CD14-positive monocyte (primary cell): ENCODE results near the gene BEST4. TPM values are rescaled to one million over a fixed set of nuclear protein-coding genes. Genes with fewer than 3 reads are reported as not detected.
"Not testable (repeated sequence)": the region's sequence is repeated elsewhere in the genome, so short reads cannot be mapped to it uniquely, and the experiment has no call there.

Experiments used
- DNase-seq, 3 donors: peaks; one replicate each; pipeline ENCODE4 v3.0.0-alpha.2; 2011 to 2022
- H2AFZ ChIP-seq: 2 replicates; pipeline ENCODE4 v1.6.0; 2012; ENCODE audit warnings: mild to moderate bottlenecking, low read depth, low read length, inconsistent platforms; ENCODE audit not compliant: insufficient read depth, poor library complexity, severe bottlenecking
- H3K27ac ChIP-seq, 2 donors: 1 replicate in 1 of 2; 2 replicates in 1 of 2; pipeline ENCODE4 v1.5.1; 2012 to 2013; ENCODE audit warnings: low read length in 2 of 2, control low read depth in 1 of 2, inconsistent platforms in 1 of 2, low read depth in 1 of 2, mild to moderate bottlenecking in 1 of 2
- H3K27me3 ChIP-seq, 2 donors: one replicate each; pipeline versions ENCODE4 v1.6.0 to v1.6.1; 2011 to 2013; ENCODE audit warnings: low read length in 2 of 2; ENCODE audit not compliant: control insufficient read depth in 2 of 2, insufficient read depth in 2 of 2
- H3K36me3 ChIP-seq, 2 donors: replicated peaks in 1 of 2; 1 replicate in 1 of 2; 2 replicates in 1 of 2; pipeline versions ENCODE4 v1.5.1 to v1.6.1; 2012 to 2013; ENCODE audit warnings: low read length in 2 of 2, control low read depth in 1 of 2, inconsistent platforms in 1 of 2, mild to moderate bottlenecking in 1 of 2; ENCODE audit not compliant: insufficient read depth in 2 of 2, control insufficient read depth in 1 of 2
- H3K4me1 ChIP-seq, 2 donors: 1 replicate in 1 of 2; 2 replicates in 1 of 2; pipeline versions ENCODE4 v1.5.1 to v1.6.1; 2012 to 2013; ENCODE audit warnings: low read length in 2 of 2, control low read depth in 1 of 2, inconsistent platforms in 1 of 2, mild to moderate bottlenecking in 1 of 2, moderate library complexity in 1 of 2; ENCODE audit not compliant: insufficient read depth in 2 of 2, control insufficient read depth in 1 of 2
- H3K4me2 ChIP-seq: replicated peaks from 2 replicates; pipeline ENCODE3; 2012; ENCODE audit warnings: low read length, moderate library complexity, mild to moderate bottlenecking; ENCODE audit not compliant: poor library complexity, severe bottlenecking; ENCODE audit errors: extremely low read depth
- H3K4me3 ChIP-seq, 3 experiments: fragments of 200-600 bp in 1 of 3; sonication (generic) in 1 of 3; replicated peaks in 1 of 3; 1 replicate in 2 of 3; 2 replicates in 1 of 3; pipeline ENCODE4 v1.5.1; 2011 to 2013; ENCODE audit warnings: low read length in 3 of 3, mild to moderate bottlenecking in 3 of 3, control low read depth in 2 of 3, low read depth in 2 of 3, inconsistent platforms in 1 of 3, moderate library complexity in 1 of 3
- H3K79me2 ChIP-seq: 2 replicates; pipeline ENCODE4 v1.6.0; 2012; ENCODE audit warnings: mild to moderate bottlenecking, control low read depth, inconsistent platforms, low read length, moderate library complexity; ENCODE audit not compliant: insufficient read depth
- H3K9ac ChIP-seq: 2 replicates; pipeline ENCODE4 v1.6.0; 2017; ENCODE audit warnings: low read length, mild to moderate bottlenecking; ENCODE audit not compliant: insufficient read depth, poor library complexity, severe bottlenecking
- H3K9me3 ChIP-seq, 2 donors: replicated peaks in 1 of 2; 1 replicate in 1 of 2; 2 replicates in 1 of 2; pipeline versions ENCODE4 v1.5.1 to v1.6.1; 2012 to 2013; ENCODE audit warnings: low read length in 2 of 2, control low read depth in 1 of 2; ENCODE audit not compliant: control insufficient read depth in 1 of 2, insufficient read depth in 1 of 2
- H4K20me1 ChIP-seq: 2 replicates; pipeline ENCODE4 v1.6.0; 2012; ENCODE audit warnings: mild to moderate bottlenecking, low read length, control low read depth, moderate library complexity; ENCODE audit not compliant: insufficient read depth
- H3K27ac Mint-ChIP-seq, 7 donors: one replicate each; pipeline ENCODE4 v1.8.0; 2020; ENCODE audit warnings: mild to moderate bottlenecking in 7 of 7, mixed read lengths in 7 of 7, moderate library complexity in 6 of 7, inconsistent platforms in 2 of 7
- H3K27me3 Mint-ChIP-seq, 3 donors: one replicate each; pipeline ENCODE4 v1.8.0; 2021 to 2022; ENCODE audit warnings: low read depth in 3 of 3, mild to moderate bottlenecking in 3 of 3, mixed read lengths in 3 of 3, moderate library complexity in 3 of 3, inconsistent platforms in 1 of 3
- H3K36me3 Mint-ChIP-seq, 2 donors: one replicate each; pipeline ENCODE4 v1.8.0; 2020; ENCODE audit warnings: mixed read lengths in 2 of 2, inconsistent platforms in 1 of 2, mild to moderate bottlenecking in 1 of 2
- H3K4me1 Mint-ChIP-seq: one replicate; pipeline ENCODE4 v1.8.0; 2020; ENCODE audit warnings: mild to moderate bottlenecking, mixed read lengths
- H3K4me3 Mint-ChIP-seq, 2 donors: one replicate each; pipeline ENCODE4 v1.8.0; 2020; ENCODE audit warnings: mild to moderate bottlenecking in 2 of 2, mixed read lengths in 2 of 2, moderate library complexity in 1 of 2
- H3K9me3 Mint-ChIP-seq, 7 donors: one replicate each; pipeline ENCODE4 v1.8.0; 2020 to 2022; ENCODE audit warnings: mixed read lengths in 7 of 7, mild to moderate bottlenecking in 6 of 7, moderate library complexity in 6 of 7, inconsistent platforms in 2 of 7
- CTCF ChIP-seq: fragments of 200-600 bp; IDR thresholded peaks from one replicate; pipeline ENCODE4 v1.8.0; 2022; ENCODE audit warnings: antibody characterized with exemption, mild to moderate bottlenecking
- WGBS: methylation state at CpG from one replicate; pipeline ENCODE4 v1.1.5; 2013; ENCODE audit warnings: missing lambda C conversion rate; ENCODE audit not compliant: insufficient coverage; 5-methylcytosine and 5-hydroxymethylcytosine counted together
- intact Hi-C, 2 donors: fragments of 100-400 bp; cut with micrococcal nuclease; formaldehyde crosslinking; loops; one replicate each; pipeline versions ENCODE4 v1.15.0 to v1.15.1; 2023
- polyA plus RNA-seq, 3 donors: library from polyadenylated mRNA; depleted of rRNA in 1 of 3; unstranded in 2 of 3; stranded (reverse) in 1 of 3; fragments of 300-500 nt in 2 of 3; fragments of >200 nt in 1 of 3; fragmentation: Illumina TruSeq in 2 of 3; gene quantifications; 1 replicate in 2 of 3; 2 replicates in 1 of 3; pipeline ENCODE4 v1.2.3, GENCODE V29; 2012 to 2021

The BEST4 gene
- polyA plus RNA-seq, 3 donors = 0.19 TPM; not detected in 2

GRCh38 chr1:44817771-44818495, 30.0 kb upstream of the BEST4 start:
- peaks cover 0 to 1% (median under 1%) of the 10 kb centered on the region in 3 donors for H3K27me3 Mint-ChIP-seq
- peaks cover 61% of the 10 kb centered on the region for H3K4me1 Mint-ChIP-seq
- Histone ChIP-seq H3K4me3 (no peak overlapping the region), H3K9me3 (no peaks in the 10 kb centered on the region), H3K9ac (no peak overlapping the region), H3K27ac (no peak overlapping the region), H3K36me3 (no peaks in the 10 kb centered on the region), H3K4me2 (no peak overlapping the region), H4K20me1 (no peaks in the 10 kb centered on the region), H3K4me1 (peaks cover 52 to 55% of the 10 kb centered on the region in 2 donors), H2AFZ (no peak overlapping the region), H3K27me3 (no peaks in the 10 kb centered on the region), H3K79me2 (no peaks in the 10 kb centered on the region)
- no peaks in the 10 kb centered on the region for H3K9me3 Mint-ChIP-seq
- WGBS = 94% methylated on average over 8 of the region's 11 CpGs
- peak overlapping the region in 1 of 2 donors; percentile 18 for H3K4me3 Mint-ChIP-seq
- peaks cover 6 to 7% of the 10 kb centered on the region in 2 donors for H3K36me3 Mint-ChIP-seq
- no peak for TF ChIP-seq CTCF
- DNase-seq = peak in 1 of 3 donors; percentile 10
- intact Hi-C loops = loop anchor here (2.0 kb wide), 1 partner anchor 17 kb away; the partner anchor contains the start of gene PLK3 (in 2 of the 2)
- peak overlapping the region; percentile 16 to 100 (median 90) for H3K27ac Mint-ChIP-seq

GRCh38 chr1:44817307-44817706, 29.3 kb upstream of the BEST4 start:
- no peak overlapping the region for H3K9ac ChIP-seq
- no peak overlapping the region for H3K27ac ChIP-seq
- no peak overlapping the region for H2AFZ ChIP-seq
- H3K4me2 ChIP-seq = no peak overlapping the region
- no peak for DNase-seq
- Mint-ChIP-seq H3K27me3 (peaks cover 0 to 1% (median 0%) of the 10 kb centered on the region in 3 donors), H3K36me3 (peaks cover 6 to 7% of the 10 kb centered on the region in 2 donors), H3K4me3 (no peak overlapping the region), H3K4me1 (peaks cover 66% of the 10 kb centered on the region), H3K9me3 (no peaks in the 10 kb centered on the region), H3K27ac (peak overlapping the region in 1 of 7 donors; percentile 64)
- H3K4me1 ChIP-seq = peaks cover 55 to 61% of the 10 kb centered on the region in 2 donors
- H3K4me3 ChIP-seq = no peak overlapping the region
- no peak for TF ChIP-seq CTCF
- intact Hi-C loops = no loop called here
- H3K79me2 ChIP-seq = no peaks in the 10 kb centered on the region
- H3K27me3 ChIP-seq = no peaks in the 10 kb centered on the region
- no peaks in the 10 kb centered on the region for H4K20me1 ChIP-seq
- 100% methylated on average over 1 of the region's 2 CpGs for WGBS
- no peaks in the 10 kb centered on the region for H3K36me3 ChIP-seq
- H3K9me3 ChIP-seq = no peaks in the 10 kb centered on the region

- H3K36me3 Mint-ChIP-seq = peaks cover 6 to 15% of the 10 kb centered on the region in 2 donors
- H3K79me2 ChIP-seq, H3K4me3 Mint-ChIP-seq, H3K4me2 ChIP-seq, intact Hi-C loops, H3K4me3 ChIP-seq, H4K20me1 ChIP-seq, H3K27me3 ChIP-seq, H3K27me3 Mint-ChIP-seq, H3K9me3 Mint-ChIP-seq, H3K9ac ChIP-seq, H3K36me3 ChIP-seq, H3K27ac ChIP-seq, DNase-seq, H3K9me3 ChIP-seq, H2AFZ ChIP-seq: not testable (repeated sequence)
- H3K4me1 ChIP-seq = peaks cover 64 to 67% of the 10 kb centered on the region in 2 donors
- WGBS = 100% methylated on average over 1 of the region's 9 CpGs
- H3K27ac Mint-ChIP-seq = peak overlapping the region in 3 of 7 donors; percentile 95 to 99 (median 95)
- peaks cover 74% of the 10 kb centered on the region for H3K4me1 Mint-ChIP-seq
These were observed 28.0 kb upstream of the BEST4 start for GRCh38 chr1:44815926-44816325.
